SK-N-SH treated with all-trans-retinoic acid at 6 μM for 48 hours (cell line): ENCODE results near the gene PSMA6.
A peak's percentile ranks its signal among the peaks of the same experiment; 100 is the strongest.
"Not testable (repeated sequence)": the region's sequence is repeated elsewhere in the genome, so short reads cannot be mapped to it uniquely, and the experiment has no call there.

Experiments
- ATAC-seq: fragments of 200-7000 bp; cut with Tn5 transposase; 3 replicates; pipeline ENCODE4 v1.9.1; 2020; ENCODE audit warnings: mild to moderate bottlenecking, moderate library complexity
- ARNTL ChIP-seq: fragments of 450-650 bp; formaldehyde crosslinking; IDR thresholded peaks from 2 replicates; pipeline ENCODE4 v1.5.0; 2020; ENCODE audit warnings: low read depth, mild to moderate bottlenecking, moderate library complexity, borderline replicate concordance
- CSDC2 ChIP-seq: fragments of 250-450 bp; sonication (Bioruptor Pico); IDR thresholded peaks from 2 replicates; pipeline ENCODE4 v1.5.0; 2020; ENCODE audit warnings: mild to moderate bottlenecking, moderate library complexity
- ESRRG ChIP-seq: fragments of 250-450 bp; sonication (Bioruptor Pico); IDR thresholded peaks from 2 replicates; pipeline ENCODE4 v1.6.1; 2021; ENCODE audit warnings: mild to moderate bottlenecking
- GLIS3 ChIP-seq: fragments of 250-450 bp; sonication (Bioruptor Pico); IDR thresholded peaks from 2 replicates; pipeline ENCODE4 v1.5.0; 2020; ENCODE audit warnings: mild to moderate bottlenecking, moderate library complexity
- ISL1 ChIP-seq: fragments of 250-450 bp; sonication (Bioruptor Pico); IDR thresholded peaks from 2 replicates; pipeline ENCODE4 v2.1.2; 2022; ENCODE audit warnings: mild to moderate bottlenecking, moderate library complexity
- OSR1 ChIP-seq: fragments of 250-450 bp; sonication (Bioruptor Pico); IDR thresholded peaks from 2 replicates; pipeline ENCODE4 v1.8.0; 2022; ENCODE audit warnings: moderate library complexity, mild to moderate bottlenecking, inconsistent platforms
- PPARA ChIP-seq: fragments of 250-450 bp; sonication (Bioruptor Pico); IDR thresholded peaks from 2 replicates; pipeline ENCODE4 v1.5.0; 2020; ENCODE audit warnings: mild to moderate bottlenecking, borderline replicate concordance
- RARB ChIP-seq: fragments of 250-450 bp; sonication (Bioruptor Pico); IDR thresholded peaks from 2 replicates; pipeline ENCODE4 v1.8.0; 2021; ENCODE audit warnings: mild to moderate bottlenecking, moderate library complexity
- TCF4 ChIP-seq: fragments of 250-450 bp; sonication (Bioruptor Pico); IDR thresholded peaks from 2 replicates; pipeline ENCODE4 v1.8.0; 2021; ENCODE audit warnings: mild to moderate bottlenecking, moderate library complexity, borderline replicate concordance
- TOX ChIP-seq: fragments of 250-450 bp; sonication (Bioruptor Pico); IDR thresholded peaks from 2 replicates; pipeline ENCODE4 v1.8.0; 2021; ENCODE audit warnings: mild to moderate bottlenecking, moderate library complexity, borderline replicate concordance
- ZC3H10 ChIP-seq: fragments of 250-450 bp; sonication (Bioruptor Pico); IDR thresholded peaks from 2 replicates; pipeline ENCODE4 v1.5.1; 2021; ENCODE audit warnings: mild to moderate bottlenecking, moderate library complexity
- ZFP3 ChIP-seq: fragments of 250-450 bp; sonication (Bioruptor Pico); IDR thresholded peaks from 2 replicates; pipeline ENCODE4 v1.5.0; 2020; ENCODE audit warnings: mild to moderate bottlenecking, moderate library complexity
- ZFP30 ChIP-seq: fragments of 450-650 bp; formaldehyde crosslinking; IDR thresholded peaks from 2 replicates; pipeline ENCODE4 v1.5.0; 2022; ENCODE audit warnings: mild to moderate bottlenecking, moderate library complexity
- ZNF565 ChIP-seq: fragments of 450-650 bp; formaldehyde crosslinking; conservative IDR thresholded peaks from 2 replicates; pipeline ENCODE4 v1.5.0; 2020; ENCODE audit warnings: low read depth, mild to moderate bottlenecking, moderate library complexity
- ZNF70 ChIP-seq: fragments of 450-650 bp; formaldehyde crosslinking; IDR thresholded peaks from 2 replicates; pipeline ENCODE4 v1.5.0; 2020; ENCODE audit warnings: mild to moderate bottlenecking, moderate library complexity
- ZNF8 ChIP-seq: fragments of 450-650 bp; formaldehyde crosslinking; IDR thresholded peaks from 2 replicates; pipeline ENCODE4 v1.5.0; 2020; ENCODE audit warnings: mild to moderate bottlenecking, moderate library complexity
- TF ChIP-seq, protein P1 (sequence below): fragments of 250-450 bp; sonication (Bioruptor Pico); IDR thresholded peaks from 2 replicates; pipeline ENCODE4 v1.5.1; 2020; ENCODE audit warnings: low read depth, mild to moderate bottlenecking, moderate library complexity
- TF ChIP-seq, protein P2 (sequence below): fragments of 250-450 bp; sonication (Bioruptor Pico); IDR thresholded peaks from 2 replicates; pipeline ENCODE4 v1.8.0; 2021; ENCODE audit warnings: low read depth, mild to moderate bottlenecking, moderate library complexity, borderline replicate concordance
- TF ChIP-seq, protein P3 (sequence below): fragments of 250-450 bp; sonication (Bioruptor Pico); IDR thresholded peaks from 2 replicates; pipeline ENCODE4 v1.5.0; 2020; ENCODE audit warnings: mild to moderate bottlenecking, moderate library complexity
- TF ChIP-seq, protein P4 (sequence below): fragments of 250-450 bp; sonication (Bioruptor Pico); IDR thresholded peaks from 2 replicates; pipeline ENCODE4 v1.5.1; 2021; ENCODE audit warnings: mild to moderate bottlenecking, moderate library complexity

The PSMA6 gene

DNA sequence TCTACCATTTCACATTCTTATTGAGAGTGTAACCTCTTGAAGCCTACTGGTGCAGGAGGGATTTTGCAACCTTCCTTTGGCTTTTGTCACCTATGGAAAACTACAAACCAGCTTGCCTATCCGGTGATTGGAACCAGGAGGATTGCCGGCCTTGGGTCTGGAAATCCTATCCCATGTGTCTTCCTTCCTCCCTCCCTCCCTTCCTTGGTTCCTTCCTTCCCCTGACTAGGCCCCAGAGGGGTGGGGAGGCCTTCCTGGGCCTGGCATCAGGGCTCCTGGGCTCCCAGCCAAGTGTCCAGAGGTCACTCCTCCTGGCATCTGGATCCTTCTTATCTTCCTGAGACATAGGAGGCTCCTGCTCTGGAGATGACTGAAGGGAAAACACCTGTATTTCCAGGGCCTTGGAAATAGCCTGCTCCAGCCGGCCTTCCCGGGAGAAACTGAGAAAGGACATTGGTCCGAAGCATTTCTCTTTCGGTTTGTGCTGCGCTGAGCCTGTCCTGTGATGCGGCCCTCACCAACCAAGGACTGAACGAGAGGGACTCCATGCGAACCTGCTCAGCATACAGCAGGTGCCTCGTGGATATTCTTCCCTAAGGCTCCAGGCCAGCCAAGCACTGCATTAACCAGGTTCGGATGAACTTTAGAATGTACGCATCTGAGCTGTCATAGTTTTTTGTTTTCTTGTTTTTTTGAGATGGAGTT is 43.4 kb downstream of the PSMA6 start:
- no peak for TF ChIP-seq TOX
- TF ChIP-seq ZFP3 (CRISPR knock-in tag), result no peak
- no peak for TF ChIP-seq ZNF70 (CRISPR knock-in tag)
- TF ChIP-seq, protein P1, sequence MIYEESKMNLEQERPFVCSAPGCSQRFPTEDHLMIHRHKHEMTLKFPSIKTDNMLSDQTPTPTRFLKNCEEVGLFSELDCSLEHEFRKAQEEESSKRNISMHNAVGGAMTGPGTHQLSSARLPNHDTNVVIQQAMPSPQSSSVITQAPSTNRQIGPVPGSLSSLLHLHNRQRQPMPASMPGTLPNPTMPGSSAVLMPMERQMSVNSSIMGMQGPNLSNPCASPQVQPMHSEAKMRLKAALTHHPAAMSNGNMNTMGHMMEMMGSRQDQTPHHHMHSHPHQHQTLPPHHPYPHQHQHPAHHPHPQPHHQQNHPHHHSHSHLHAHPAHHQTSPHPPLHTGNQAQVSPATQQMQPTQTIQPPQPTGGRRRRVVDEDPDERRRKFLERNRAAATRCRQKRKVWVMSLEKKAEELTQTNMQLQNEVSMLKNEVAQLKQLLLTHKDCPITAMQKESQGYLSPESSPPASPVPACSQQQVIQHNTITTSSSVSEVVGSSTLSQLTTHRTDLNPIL (CRISPR knock-in tag), result no peak
- TF ChIP-seq, protein P2, sequence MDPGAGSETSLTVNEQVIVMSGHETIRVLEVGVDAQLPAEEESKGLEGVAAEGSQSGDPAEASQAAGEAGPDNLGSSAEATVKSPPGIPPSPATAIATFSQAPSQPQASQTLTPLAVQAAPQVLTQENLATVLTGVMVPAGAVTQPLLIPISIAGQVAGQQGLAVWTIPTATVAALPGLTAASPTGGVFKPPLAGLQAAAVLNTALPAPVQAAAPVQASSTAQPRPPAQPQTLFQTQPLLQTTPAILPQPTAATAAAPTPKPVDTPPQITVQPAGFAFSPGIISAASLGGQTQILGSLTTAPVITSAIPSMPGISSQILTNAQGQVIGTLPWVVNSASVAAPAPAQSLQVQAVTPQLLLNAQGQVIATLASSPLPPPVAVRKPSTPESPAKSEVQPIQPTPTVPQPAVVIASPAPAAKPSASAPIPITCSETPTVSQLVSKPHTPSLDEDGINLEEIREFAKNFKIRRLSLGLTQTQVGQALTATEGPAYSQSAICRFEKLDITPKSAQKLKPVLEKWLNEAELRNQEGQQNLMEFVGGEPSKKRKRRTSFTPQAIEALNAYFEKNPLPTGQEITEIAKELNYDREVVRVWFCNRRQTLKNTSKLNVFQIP (CRISPR knock-in tag), result no peak
- no peak for TF ChIP-seq ZNF8
- no peak for TF ChIP-seq CSDC2 (CRISPR knock-in tag)
- TF ChIP-seq TCF4 (CRISPR knock-in tag), result no peak
- TF ChIP-seq, protein P3, sequence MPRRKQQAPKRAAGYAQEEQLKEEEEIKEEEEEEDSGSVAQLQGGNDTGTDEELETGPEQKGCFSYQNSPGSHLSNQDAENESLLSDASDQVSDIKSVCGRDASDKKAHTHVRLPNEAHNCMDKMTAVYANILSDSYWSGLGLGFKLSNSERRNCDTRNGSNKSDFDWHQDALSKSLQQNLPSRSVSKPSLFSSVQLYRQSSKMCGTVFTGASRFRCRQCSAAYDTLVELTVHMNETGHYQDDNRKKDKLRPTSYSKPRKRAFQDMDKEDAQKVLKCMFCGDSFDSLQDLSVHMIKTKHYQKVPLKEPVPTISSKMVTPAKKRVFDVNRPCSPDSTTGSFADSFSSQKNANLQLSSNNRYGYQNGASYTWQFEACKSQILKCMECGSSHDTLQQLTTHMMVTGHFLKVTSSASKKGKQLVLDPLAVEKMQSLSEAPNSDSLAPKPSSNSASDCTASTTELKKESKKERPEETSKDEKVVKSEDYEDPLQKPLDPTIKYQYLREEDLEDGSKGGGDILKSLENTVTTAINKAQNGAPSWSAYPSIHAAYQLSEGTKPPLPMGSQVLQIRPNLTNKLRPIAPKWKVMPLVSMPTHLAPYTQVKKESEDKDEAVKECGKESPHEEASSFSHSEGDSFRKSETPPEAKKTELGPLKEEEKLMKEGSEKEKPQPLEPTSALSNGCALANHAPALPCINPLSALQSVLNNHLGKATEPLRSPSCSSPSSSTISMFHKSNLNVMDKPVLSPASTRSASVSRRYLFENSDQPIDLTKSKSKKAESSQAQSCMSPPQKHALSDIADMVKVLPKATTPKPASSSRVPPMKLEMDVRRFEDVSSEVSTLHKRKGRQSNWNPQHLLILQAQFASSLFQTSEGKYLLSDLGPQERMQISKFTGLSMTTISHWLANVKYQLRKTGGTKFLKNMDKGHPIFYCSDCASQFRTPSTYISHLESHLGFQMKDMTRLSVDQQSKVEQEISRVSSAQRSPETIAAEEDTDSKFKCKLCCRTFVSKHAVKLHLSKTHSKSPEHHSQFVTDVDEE (CRISPR knock-in tag), result no peak
- TF ChIP-seq ZC3H10 (CRISPR knock-in tag), result no peak
- TF ChIP-seq PPARA (CRISPR knock-in tag), result no peak
- no peak for TF ChIP-seq RARB (CRISPR knock-in tag)
- ATAC-seq, result peak; percentile 8; the same call in 1 of the 3 replicates

DNA sequence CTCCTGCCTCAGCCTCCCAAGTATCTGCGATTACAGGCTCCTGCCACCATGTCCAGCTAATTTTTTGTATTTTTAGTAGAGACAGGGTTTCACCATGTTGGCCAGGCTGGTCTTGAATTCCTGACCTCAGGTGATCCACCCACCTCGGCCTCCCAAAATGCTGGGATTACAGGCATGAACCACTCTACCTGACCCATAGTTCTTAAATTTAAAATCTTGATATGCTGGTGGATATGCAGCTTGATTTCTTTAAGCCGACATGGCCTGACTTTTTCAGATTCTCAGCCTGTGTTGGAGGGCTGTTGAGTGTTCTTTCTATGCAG is 44.0 kb downstream of the PSMA6 start:
- not testable (repeated sequence) for ATAC-seq

DNA sequence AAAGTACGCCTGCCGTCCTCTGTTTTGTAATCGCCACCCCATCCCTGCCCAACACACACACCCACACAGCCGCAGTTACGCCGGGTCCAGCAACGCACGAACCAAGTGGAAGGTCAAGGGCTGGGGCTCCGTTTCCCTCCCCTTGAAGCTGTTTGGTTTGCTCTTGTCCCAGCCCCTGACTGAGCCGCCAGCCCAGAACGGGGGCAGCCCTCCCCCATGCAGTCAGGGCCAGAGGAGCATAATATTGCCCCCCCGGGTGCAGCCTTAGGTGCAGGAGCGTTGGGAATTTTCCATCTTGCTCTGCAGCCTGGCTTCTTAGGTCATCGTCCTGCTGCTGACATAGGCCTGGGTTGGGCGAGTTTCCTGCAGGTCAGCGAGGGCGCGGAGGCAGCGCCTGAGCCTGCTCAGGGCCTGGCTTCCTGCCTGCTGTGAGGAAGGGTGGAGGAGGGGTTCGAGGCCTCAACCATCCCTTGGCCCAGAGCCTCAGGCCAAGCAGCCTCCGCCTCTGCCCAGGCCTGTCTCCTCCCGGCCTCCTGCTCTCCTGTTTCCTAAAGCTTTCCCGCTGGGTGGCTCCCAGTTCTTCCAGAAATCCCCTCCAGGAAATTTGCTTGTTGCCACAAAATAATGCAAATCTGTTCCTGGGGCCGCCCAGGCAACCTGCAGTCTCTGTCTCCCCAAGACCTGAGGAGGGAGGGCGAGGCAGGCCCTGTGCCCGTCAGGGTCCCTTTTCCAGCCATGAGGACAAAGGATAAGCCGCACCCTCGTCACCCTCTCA is 44.5 kb downstream of the PSMA6 start:
- TF ChIP-seq ZNF8 (no peak), RARB (CRISPR knock-in tag) (no peak), TCF4 (CRISPR knock-in tag) (no peak), CSDC2 (CRISPR knock-in tag) (no peak), ARNTL (CRISPR knock-in tag) (no peak), OSR1 (no peak)
- TF ChIP-seq, all 23 proteins: peak for 0
- no peak for ATAC-seq

DNA sequence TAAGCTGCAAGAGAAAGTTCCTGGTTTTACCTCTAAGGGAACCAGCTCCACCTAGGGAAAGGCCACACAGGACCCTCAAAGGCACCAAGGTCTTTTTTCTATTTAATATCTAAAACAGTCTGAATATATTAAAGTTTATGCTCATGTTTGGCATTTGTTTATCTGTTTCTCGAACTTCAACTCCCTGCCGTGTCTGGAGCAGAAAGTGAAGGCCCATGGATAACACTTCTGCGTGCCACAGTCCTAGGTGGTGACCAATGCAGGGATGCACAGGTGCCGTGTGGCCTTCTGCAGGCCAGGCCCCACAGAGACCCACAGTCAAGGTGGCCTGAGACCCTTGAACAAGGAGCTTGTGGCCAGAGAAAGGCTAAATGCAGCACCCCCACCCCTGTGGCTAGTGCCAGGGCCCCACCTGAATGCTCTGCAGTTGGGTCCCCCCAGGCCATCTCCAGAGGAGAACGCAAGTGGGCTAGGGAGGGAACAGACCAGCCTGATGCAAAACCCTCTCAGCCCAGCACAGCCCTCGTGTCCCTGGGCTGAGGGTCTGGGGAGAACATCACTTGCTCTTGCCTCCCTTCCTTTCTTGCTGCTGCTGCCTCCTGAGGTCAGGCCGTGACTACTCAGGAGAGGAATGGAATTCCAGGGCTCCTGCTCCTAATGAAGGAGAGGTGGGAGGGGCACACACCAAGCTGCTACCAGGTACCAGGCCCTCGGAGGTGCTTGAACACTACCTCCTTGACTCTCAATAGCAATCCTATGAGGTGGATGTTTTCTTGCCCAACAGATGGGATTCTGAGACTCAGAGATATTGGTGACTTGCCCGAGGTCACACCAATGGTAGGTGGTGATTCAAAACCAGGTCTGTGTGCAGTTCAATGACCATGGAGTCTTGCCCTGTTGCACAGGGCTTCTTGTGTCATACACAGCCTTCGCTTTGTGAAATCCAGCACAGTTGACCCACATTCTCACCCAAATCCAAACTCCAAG is 45.4 kb downstream of the PSMA6 start:
- no peak for ATAC-seq
- no peak for TF ChIP-seq TOX
- TF ChIP-seq, protein P1 (CRISPR knock-in tag), result no peak
- TF ChIP-seq, protein P2 (CRISPR knock-in tag), result no peak
- TF ChIP-seq ZNF8, result no peak
- TF ChIP-seq ISL1 (CRISPR knock-in tag), result no peak
- no peak for TF ChIP-seq GLIS3 (CRISPR knock-in tag)
- TF ChIP-seq, protein P4, sequence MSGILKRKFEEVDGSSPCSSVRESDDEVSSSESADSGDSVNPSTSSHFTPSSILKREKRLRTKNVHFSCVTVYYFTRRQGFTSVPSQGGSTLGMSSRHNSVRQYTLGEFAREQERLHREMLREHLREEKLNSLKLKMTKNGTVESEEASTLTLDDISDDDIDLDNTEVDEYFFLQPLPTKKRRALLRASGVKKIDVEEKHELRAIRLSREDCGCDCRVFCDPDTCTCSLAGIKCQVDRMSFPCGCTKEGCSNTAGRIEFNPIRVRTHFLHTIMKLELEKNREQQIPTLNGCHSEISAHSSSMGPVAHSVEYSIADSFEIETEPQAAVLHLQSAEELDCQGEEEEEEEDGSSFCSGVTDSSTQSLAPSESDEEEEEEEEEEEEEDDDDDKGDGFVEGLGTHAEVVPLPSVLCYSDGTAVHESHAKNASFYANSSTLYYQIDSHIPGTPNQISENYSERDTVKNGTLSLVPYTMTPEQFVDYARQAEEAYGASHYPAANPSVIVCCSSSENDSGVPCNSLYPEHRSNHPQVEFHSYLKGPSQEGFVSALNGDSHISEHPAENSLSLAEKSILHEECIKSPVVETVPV (CRISPR knock-in tag), result no peak
- TF ChIP-seq TCF4 (CRISPR knock-in tag), result no peak
- no peak for TF ChIP-seq ZNF70 (CRISPR knock-in tag)
- TF ChIP-seq ZFP30, result no peak
- no peak for TF ChIP-seq ZFP3 (CRISPR knock-in tag)
- no peak for TF ChIP-seq PPARA (CRISPR knock-in tag)
- TF ChIP-seq CSDC2 (CRISPR knock-in tag), result no peak
- TF ChIP-seq RARB (CRISPR knock-in tag), result no peak
- TF ChIP-seq ESRRG (CRISPR knock-in tag), result no peak
- no peak for TF ChIP-seq ZNF565
- no peak for TF ChIP-seq ARNTL (CRISPR knock-in tag)
- TF ChIP-seq, all 23 proteins: peak for 0
